Progenitor cell of endocrine pancreas (in vitro differentiated cells): ENCODE results near the gene FOXN3. TPM values are rescaled to one million over a fixed set of nuclear protein-coding genes. Genes with fewer than 3 reads are reported as not detected.

Experiments
- DNase-seq: peaks from one replicate; pipeline ENCODE4 v3.0.0; 2021; ENCODE audit warnings: low spot score; ENCODE audit not compliant: unreplicated experiment
- H3K27ac Mint-ChIP-seq: 2 replicates; pipeline ENCODE4 v1.8.0; 2021; ENCODE audit warnings: mild to moderate bottlenecking, moderate library complexity, mixed read lengths
- H3K27me3 Mint-ChIP-seq: 2 replicates; pipeline ENCODE4 v1.8.0; 2021; ENCODE audit warnings: mixed read lengths
- H3K36me3 Mint-ChIP-seq: 2 replicates; pipeline ENCODE4 v1.8.0; 2022; ENCODE audit warnings: mixed read lengths; ENCODE audit not compliant: insufficient read depth
- H3K4me1 Mint-ChIP-seq: 2 replicates; pipeline ENCODE4 v1.8.0; 2021; ENCODE audit warnings: low read depth, mixed read lengths
- H3K4me3 Mint-ChIP-seq: 2 replicates; pipeline ENCODE4 v1.8.0; 2021; ENCODE audit warnings: low read depth, mild to moderate bottlenecking, moderate library complexity, mixed read lengths
- H3K9me3 Mint-ChIP-seq: 2 replicates; pipeline ENCODE4 v1.8.0; 2021; ENCODE audit warnings: low read depth, mixed read lengths
- CTCF ChIP-seq: fragments of 200-600 bp; sonication (generic); IDR thresholded peaks from one replicate; pipeline ENCODE4 v1.5.0; 2021; ENCODE audit warnings: antibody characterized with exemption, mild to moderate bottlenecking; ENCODE audit not compliant: unreplicated experiment
- total RNA-seq: library from RNA; stranded (reverse); gene quantifications from 2 replicates; pipeline ENCODE4 v1.2.1, GENCODE V29; 2021

The FOXN3 gene
- total RNA-seq, 1 donor from 2014 or later, result 25.8 TPM

- H3K36me3 Mint-ChIP-seq, result peaks cover 2% of the 10 kb centered on the region
- no peaks in the 10 kb centered on the region for H3K9me3 Mint-ChIP-seq
- H3K27me3 Mint-ChIP-seq, result peaks cover 39% of the 10 kb centered on the region
- no peak overlapping the region for H3K4me3 Mint-ChIP-seq
- no peak for DNase-seq
- no peak for TF ChIP-seq CTCF
- H3K4me1 Mint-ChIP-seq, result peaks cover 2% of the 10 kb centered on the region
- no peak overlapping the region for H3K27ac Mint-ChIP-seq
Measured at GRCh38 chr14:89294060-89294459, 123.0 kb downstream of the FOXN3 start.

DNA sequence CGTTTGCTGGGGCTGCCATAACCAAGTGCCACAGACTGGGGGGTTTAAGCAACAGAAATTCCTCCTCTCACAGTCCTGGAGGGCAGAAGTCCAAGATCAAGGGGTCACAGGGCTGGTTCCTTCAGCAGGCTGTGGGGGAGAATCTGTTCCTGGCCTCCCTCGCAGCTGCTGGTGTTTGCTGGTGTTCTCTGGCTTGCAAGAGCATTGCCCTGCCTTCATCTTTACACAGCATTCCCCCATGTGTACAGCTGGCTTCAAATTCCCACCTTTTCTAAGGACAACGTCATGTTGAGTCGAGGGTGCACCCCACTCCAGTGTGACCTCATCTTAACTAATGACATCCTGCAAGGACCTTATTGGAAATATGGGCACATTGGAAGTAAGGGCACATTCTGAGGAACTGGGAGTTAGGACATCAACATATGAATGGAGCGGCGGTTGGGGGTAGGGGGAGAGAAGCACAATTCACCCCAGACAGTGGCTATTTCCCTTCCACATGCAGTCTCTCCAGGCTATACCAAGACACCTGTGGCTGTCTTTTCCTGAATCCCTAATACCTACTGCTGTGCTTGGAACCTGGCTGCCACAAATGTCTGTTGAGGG lies 123.6 kb downstream of the FOXN3 start:
- H3K36me3 Mint-ChIP-seq, result peaks cover 2% of the 10 kb centered on the region
- TF ChIP-seq CTCF, result no peak
- peaks cover 2% of the 10 kb centered on the region for H3K4me1 Mint-ChIP-seq
- no peak for DNase-seq
- no peak overlapping the region for H3K27ac Mint-ChIP-seq
- no peak overlapping the region for H3K4me3 Mint-ChIP-seq
- H3K27me3 Mint-ChIP-seq, result peaks cover 39% of the 10 kb centered on the region
- H3K9me3 Mint-ChIP-seq, result no peaks in the 10 kb centered on the region

- Mint-ChIP-seq H3K27ac (no peak overlapping the region), H3K4me3 (no peak overlapping the region), H3K36me3 (peaks cover 2% of the 10 kb centered on the region), H3K27me3 (peaks cover 39% of the 10 kb centered on the region), H3K4me1 (peaks cover 2% of the 10 kb centered on the region), H3K9me3 (no peaks in the 10 kb centered on the region)
- DNase-seq, result no peak
- no peak for TF ChIP-seq CTCF
Measured at GRCh38 chr14:89292579-89293313, 124.3 kb downstream of the FOXN3 start.

GRCh38 chr14:89291351-89291940 lies 125.6 kb downstream of the FOXN3 start:
- Mint-ChIP-seq H3K9me3 (no peaks in the 10 kb centered on the region), H3K4me1 (peaks cover 2% of the 10 kb centered on the region), H3K4me3 (no peak overlapping the region), H3K36me3 (peaks cover 3% of the 10 kb centered on the region), H3K27ac (no peak overlapping the region), H3K27me3 (peaks cover 42% of the 10 kb centered on the region)
- no peak for TF ChIP-seq CTCF
- no peak for DNase-seq

GRCh38 chr14:89290813-89291212 lies 126.2 kb downstream of the FOXN3 start:
- no peak for TF ChIP-seq CTCF

More at GRCh38 chr14:89290813-89291212, 126.2 kb downstream of the FOXN3 start:
- Mint-ChIP-seq H3K4me1 (peaks cover 2% of the 10 kb centered on the region), H3K4me3 (no peak overlapping the region), H3K27ac (no peak overlapping the region), H3K36me3 (peaks cover 3% of the 10 kb centered on the region), H3K27me3 (peaks cover 42% of the 10 kb centered on the region), H3K9me3 (no peaks in the 10 kb centered on the region)
- DNase-seq, result no peak
